HG02970 (cell line): Measurements from ENCODE around the gene ACTN4.
"Not testable (repeated sequence)": the region's sequence is repeated elsewhere in the genome, so short reads cannot be mapped to it uniquely, and the experiment has no call there.

Source experiments
- ATAC-seq: cut with Tn5 transposase; IDR thresholded peaks from one replicate; pipeline ENCODE4 v1.9.1; 2021; ENCODE audit warnings: mild to moderate bottlenecking, moderate library complexity, moderate number of reproducible peaks; ENCODE audit not compliant: unreplicated experiment, low FRiP score

The ACTN4 gene

GRCh38 chr19:38734176-38734425, 86.7 kb downstream of the ACTN4 start:
- ATAC-seq, result no peak

GRCh38 chr19:38734426-38735256, 87.2 kb downstream of the ACTN4 start:
- no peak for ATAC-seq

- no peak for ATAC-seq
These were observed 87.8 kb downstream of the ACTN4 start for GRCh38 chr19:38735257-38735686.

- ATAC-seq, result no peak
These were observed 88.6 kb downstream of the ACTN4 start for GRCh38 chr19:38736036-38736412.

DNA sequence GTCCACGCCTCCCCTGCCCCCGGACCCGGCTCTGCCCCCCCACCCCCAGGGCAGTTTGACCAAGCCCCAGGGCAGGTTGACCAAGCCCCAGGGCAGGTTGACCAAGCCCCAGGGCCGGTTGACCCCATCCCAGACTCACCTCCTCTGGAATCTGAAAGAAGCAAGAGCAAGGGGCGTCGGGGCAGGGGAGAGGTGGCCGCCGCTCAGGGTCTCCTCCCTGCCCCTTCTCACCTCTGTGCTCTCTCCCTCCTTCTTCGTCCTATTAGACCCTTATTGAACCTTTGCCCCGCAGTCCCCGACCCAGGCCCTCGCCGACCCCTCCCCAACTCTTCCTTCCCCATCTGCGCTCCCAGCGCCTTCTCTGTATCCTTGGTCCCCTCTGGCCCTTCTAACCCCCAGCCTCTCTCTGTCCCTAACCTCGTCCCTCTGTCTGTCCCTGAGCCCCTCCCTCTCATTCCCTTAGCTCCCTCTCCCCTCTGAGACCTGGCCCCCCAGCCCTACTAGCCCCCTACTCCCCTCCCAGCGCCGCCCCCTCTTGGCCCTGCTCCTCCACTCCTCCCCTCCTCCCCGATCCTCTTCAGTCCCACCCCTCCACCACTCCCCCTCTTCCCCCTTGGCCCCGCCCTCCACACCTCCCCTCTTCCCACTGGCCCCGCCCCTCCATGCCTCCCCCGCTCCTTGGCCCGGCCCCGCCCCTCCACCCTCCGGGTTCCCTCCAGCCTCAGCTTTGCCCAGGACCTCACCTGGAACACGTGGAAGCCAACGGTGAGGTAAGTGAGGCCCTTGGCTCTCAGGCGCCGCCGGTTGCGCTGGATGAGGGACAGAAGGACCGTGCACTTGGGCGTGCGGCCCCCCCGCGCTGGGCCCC, 89.2 kb downstream of the ACTN4 start:
- ATAC-seq, result no peak

- ATAC-seq, result no peak
These were observed 89.9 kb downstream of the ACTN4 start for GRCh38 chr19:38737281-38737865.

DNA sequence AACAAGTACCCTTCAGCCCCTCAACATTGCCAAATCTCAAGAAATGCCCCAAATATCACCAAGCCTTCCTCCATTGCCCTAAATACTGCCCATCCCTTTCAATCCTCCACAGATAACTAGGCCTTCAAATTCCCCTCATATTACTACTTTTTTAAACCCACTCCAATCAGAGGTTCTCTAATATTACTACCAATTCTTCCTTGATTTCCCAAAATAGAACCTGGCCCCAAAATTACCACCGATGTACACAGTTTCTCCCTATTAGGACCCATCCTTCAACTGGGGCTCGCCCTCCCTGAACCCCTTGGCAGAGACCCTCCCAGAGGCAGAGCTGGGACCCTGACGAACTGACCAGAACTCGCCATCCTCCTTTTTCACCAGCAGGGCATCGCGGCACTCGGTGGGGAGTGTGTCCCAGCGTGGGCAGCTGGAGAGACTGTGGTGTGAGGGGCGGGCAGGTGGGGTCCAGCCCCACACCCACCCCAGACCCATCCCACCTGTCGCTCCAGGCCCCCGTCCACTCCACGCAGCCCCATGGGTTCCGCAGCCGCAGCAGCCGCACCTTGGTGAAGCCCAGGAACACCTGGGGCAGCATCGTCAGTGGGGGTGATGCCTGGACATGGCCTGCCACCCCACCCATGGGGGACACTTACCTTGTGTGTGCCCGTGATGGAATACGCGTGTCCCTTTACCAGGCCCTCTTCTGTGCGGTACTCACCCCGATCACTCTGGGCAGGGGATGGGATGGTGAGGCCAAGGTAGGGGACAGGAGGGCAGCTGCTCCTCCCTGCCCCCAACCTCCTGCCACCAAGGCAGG, 90.7 kb downstream of the ACTN4 start:
- ATAC-seq, result no peak

GRCh38 chr19:38739440-38740256, 92.2 kb downstream of the ACTN4 start:
- no peak for ATAC-seq

DNA sequence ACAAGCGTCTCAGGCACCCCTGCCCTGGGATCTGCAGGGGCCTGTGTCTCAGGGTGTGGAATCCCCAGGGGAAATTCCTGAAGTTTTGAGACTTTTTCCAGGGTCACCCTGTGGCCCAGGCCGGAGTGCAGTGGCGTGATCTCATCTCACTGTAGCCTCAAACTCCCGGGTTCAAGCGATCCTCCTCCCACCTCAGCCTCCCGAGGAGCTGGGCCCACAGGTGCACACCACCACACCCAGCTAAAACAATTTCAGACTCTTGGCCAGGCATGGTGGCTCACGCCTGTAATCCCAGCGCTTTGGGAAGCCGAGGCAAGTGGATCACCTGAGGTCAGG, 92.8 kb downstream of the ACTN4 start:
- no peak for ATAC-seq

DNA sequence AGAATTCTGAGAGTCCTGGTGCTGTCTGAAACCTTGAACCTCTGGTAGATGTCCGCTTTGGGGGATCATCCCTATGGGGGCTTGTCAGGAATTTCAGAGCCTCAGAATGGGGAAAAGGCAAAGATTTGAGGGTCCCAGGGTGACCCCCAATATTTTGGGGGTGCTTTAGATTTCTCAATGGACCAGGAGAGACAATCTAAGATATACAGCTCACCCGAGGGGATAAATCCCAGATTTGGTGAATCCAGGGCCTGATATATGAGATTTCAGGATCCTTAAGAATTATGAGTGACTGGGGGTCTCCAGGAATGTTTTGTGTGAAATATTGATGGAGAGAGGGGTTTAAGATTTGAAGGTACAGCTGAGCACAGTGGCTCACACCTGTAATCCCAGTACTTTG, 93.5 kb downstream of the ACTN4 start:
- ATAC-seq, result no peak

- ATAC-seq, result no peak
These were observed 94.2 kb downstream of the ACTN4 start for GRCh38 chr19:38741670-38742069.

GRCh38 chr19:38742296-38742695, 94.8 kb downstream of the ACTN4 start:
- ATAC-seq, result no peak

GRCh38 chr19:38742906-38743305, 95.5 kb downstream of the ACTN4 start:
- ATAC-seq, result no peak

DNA sequence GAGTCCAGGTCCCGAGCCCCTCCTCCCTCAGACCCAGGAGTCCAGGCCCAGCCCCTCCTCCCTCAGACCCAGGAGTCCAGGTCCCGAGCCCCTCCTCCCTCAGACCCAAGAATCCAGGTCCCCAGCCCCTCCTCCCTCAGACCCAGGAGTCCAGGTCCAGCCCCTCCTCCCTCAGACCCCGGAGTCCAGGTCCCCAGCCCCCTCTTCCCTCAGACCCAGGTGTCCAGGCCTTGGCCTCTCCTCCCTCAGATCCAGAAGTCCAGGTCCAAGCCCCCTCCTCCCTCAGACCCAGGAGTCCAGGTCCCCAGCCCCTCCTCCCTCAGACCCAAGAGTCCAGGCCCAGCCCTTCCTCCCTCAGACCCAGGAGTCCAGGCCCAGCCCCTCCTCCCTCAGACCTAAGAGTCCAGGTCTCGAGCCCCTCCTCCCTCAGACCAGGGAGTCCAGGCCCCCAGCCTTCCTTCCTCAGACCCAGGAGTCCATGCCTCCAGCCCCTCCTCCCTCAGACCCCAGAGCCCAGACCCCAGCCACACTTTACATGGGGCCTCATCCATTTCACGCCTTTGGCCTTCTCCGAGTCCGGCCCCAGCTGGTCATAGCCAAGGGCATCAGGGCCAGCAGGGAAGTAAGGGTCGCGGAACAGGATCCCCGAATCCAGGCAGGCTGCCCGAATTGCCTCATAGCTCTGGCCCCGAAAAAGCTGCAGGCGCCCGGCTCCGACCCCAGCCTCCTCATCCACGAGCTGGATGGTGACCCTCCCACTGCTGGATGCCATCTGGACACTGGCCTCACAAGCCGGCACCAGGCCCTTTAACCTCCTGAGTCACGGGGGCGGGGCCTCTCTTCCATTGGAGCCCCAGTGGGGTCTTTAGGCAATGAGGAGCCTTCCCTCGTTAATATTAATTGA, 96.2 kb downstream of the ACTN4 start:
- no peak for ATAC-seq

DNA sequence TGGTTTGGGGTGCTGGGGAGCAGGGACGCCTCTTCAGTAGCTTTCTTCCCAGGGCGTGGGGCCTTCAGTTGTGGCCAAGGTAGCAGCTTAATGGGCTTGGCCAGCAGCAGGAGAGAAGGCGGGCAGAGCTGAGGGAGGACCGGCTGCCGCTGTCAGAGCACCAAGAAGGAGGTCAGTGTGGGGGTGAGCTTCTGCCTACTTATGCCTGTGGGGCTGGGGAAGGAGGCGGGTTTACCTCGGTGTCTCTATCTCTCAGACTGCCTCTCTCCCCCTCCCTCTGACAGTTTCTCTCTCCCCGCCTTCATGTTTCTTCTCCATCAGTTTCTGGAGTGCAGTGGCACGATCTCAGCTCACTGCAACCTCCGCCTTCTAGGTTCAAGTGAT, 96.8 kb downstream of the ACTN4 start, which contains the start of gene CAPN12:
TSS of gene CAPN12 (minus strand) at position 177 of the 384 bp plus-strand sequence. CDS start 309 bp downstream, outside the sequence.
- ATAC-seq, result no peak

DNA sequence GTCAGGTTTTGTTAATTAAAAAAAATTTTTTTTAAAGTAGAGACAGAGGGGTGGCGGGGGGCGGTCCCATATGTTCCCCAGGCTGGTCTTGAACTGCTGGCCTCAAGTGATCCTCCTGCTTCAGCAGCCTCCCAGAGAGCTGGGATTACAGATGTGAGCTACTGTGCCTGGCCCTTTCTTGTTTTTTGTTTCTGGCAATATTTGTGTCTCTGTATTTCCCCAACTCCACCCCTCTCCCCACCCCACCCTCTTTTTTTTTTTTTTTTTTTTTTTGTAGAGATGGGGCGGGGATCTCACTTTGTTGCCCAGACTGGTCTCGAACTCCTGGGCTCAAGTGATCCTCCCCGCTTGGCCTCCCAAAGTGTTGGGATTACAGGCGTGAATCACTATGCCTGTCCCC, 97.4 kb downstream of the ACTN4 start:
- ATAC-seq, result no peak

DNA sequence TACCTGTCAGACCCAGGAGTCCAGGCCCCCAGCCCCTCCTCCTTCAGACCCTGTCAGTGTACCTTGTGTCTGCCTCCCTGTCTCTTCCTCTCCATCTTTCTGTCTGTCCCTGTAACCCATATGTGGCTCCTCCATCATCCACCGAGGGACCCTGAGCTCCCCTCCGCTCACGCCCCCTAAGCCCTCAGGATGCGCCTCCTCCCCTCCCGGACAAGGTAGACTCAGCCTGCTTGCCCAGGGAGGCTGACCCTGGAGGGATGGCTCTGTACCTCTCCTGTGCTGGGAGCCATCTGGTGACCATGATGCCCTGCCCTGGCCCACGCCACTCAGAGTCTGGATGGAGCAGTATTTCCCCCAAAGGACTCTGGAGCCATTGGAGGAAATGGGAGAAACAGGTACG, 97.9 kb downstream of the ACTN4 start:
- no peak for ATAC-seq

GRCh38 chr19:38753783-38754182, 106.3 kb downstream of the ACTN4 start:
- ATAC-seq, result not testable (repeated sequence)

GRCh38 chr19:38754196-38754595, 106.7 kb downstream of the ACTN4 start:
- not testable (repeated sequence) for ATAC-seq
